Measurements from ENCODE around the gene ARHGEF6.

DNA sequence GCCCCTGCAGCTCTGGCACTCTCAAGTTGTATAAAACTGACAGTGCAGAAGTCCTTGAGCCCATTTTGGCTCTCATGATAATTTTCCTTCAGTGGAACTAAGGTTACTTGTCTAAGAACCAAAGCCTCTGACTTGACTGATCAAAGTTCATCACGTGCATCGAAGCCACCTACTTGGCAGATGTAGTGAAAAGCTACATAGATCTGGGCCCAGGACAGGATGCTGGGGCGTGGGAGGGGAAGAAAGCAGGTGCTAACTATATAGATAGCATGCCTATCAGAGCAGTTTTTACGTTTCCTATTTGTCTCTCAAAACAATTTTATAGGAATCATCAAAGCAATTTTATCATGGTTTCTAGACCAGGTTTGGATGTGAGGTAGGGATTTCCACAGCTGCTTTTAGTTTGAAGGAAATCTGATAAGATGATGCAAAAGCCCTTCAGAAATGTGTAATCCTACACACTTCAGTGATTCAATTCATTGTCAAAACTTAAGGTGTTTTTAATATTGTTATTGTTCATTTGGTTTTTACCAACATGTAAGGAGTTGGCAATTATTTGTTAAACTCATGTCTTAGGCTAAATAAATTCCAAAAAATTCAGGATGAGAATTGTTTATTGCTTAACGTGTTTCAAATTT lies 134.0 kb downstream of the ARHGEF6 start:
- TF ChIP-seq, protein P1, sequence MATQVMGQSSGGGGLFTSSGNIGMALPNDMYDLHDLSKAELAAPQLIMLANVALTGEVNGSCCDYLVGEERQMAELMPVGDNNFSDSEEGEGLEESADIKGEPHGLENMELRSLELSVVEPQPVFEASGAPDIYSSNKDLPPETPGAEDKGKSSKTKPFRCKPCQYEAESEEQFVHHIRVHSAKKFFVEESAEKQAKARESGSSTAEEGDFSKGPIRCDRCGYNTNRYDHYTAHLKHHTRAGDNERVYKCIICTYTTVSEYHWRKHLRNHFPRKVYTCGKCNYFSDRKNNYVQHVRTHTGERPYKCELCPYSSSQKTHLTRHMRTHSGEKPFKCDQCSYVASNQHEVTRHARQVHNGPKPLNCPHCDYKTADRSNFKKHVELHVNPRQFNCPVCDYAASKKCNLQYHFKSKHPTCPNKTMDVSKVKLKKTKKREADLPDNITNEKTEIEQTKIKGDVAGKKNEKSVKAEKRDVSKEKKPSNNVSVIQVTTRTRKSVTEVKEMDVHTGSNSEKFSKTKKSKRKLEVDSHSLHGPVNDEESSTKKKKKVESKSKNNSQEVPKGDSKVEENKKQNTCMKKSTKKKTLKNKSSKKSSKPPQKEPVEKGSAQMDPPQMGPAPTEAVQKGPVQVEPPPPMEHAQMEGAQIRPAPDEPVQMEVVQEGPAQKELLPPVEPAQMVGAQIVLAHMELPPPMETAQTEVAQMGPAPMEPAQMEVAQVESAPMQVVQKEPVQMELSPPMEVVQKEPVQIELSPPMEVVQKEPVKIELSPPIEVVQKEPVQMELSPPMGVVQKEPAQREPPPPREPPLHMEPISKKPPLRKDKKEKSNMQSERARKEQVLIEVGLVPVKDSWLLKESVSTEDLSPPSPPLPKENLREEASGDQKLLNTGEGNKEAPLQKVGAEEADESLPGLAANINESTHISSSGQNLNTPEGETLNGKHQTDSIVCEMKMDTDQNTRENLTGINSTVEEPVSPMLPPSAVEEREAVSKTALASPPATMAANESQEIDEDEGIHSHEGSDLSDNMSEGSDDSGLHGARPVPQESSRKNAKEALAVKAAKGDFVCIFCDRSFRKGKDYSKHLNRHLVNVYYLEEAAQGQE (IDR thresholded peaks at IDR 0.05; ENCODE audit: insufficient read depth in 1 of 2, low read depth in 2 of 2, low read length in 2 of 2): no peak
- TF ChIP-seq POLR2AphosphoS5 (IDR thresholded peaks at IDR 0.05; ENCODE audit: low read depth, low read length) (no peak), SIN3A (IDR thresholded peaks at IDR 0.05; ENCODE audit: borderline replicate concordance, insufficient read depth, low read length) (no peak)
